Gastrocnemius medialis (tissue), 4 donors: Measurements from ENCODE around the gene TTLL5. TPM values are rescaled to one million over a fixed set of nuclear protein-coding genes. Genes with fewer than 3 reads are reported as not detected.
A peak's percentile ranks its signal among the peaks of the same experiment; 100 is the strongest.

Experiments used
- ATAC-seq, 2 donors: fragments of 150-250 bp; one replicate each; pipeline ENCODE4 v1.9.1; 2016
- DNase-seq, 2 donors: peaks; one replicate each; pipeline ENCODE4 v3.0.0-alpha.2; 2019
- H3K27ac ChIP-seq, 4 donors: fragments of 200-600 bp; sonication (generic); 1 replicate in 1 of 4; 2 replicates in 3 of 4; pipeline ENCODE4 v1.5.1; 2016 to 2018; ENCODE audit warnings: mild to moderate bottlenecking in 2 of 4, moderate library complexity in 1 of 4
- H3K27me3 ChIP-seq, 3 donors: fragments of 200-600 bp; sonication (generic) in 2 of 3; 1 replicate in 1 of 3; 2 replicates in 2 of 3; pipeline versions ENCODE4 v1.5.1 to v1.6.0; 2016 to 2019; ENCODE audit warnings: mild to moderate bottlenecking in 1 of 3, moderate library complexity in 1 of 3
- H3K36me3 ChIP-seq, 2 donors: fragments of 200-600 bp; sonication (generic) in 1 of 2; one replicate each; pipeline ENCODE4 v1.5.1; 2017 to 2018
- H3K4me1 ChIP-seq, 2 donors: fragments of 200-600 bp; sonication (generic) in 1 of 2; one replicate each; pipeline ENCODE4 v1.5.1; 2016 to 2017; ENCODE audit warnings: mild to moderate bottlenecking in 2 of 2
- H3K4me3 ChIP-seq, 4 donors: fragments of 200-600 bp; sonication (generic) in 3 of 4; 1 replicate in 1 of 4; 2 replicates in 3 of 4; pipeline ENCODE4 v1.5.1; 2016 to 2019; ENCODE audit warnings: mild to moderate bottlenecking in 2 of 4
- H3K9me3 ChIP-seq, 3 donors: fragments of 200-600 bp; sonication (generic) in 2 of 3; 1 replicate in 1 of 3; 2 replicates in 2 of 3; pipeline ENCODE4 v1.5.1; 2016 to 2019
- POLR2A ChIP-seq, 2 donors: fragments of 450-650 bp; IDR thresholded peaks; one replicate each; pipeline ENCODE4 v1.6.1; 2017; ENCODE audit warnings: antibody characterized with exemption in 2 of 2, mild to moderate bottlenecking in 2 of 2, moderate library complexity in 2 of 2
- in situ Hi-C, 4 donors: fragments of 200-750 bp; cut with MboI; loops; one replicate each; pipeline versions ENCODE4 v1.15.0 to v1.8.0; 2017; ENCODE audit warnings: low sequenced_read_pairs in 4 of 4
- intact Hi-C: fragments of 100-400 bp; cut with DNase I; formaldehyde crosslinking; loops from one replicate; pipeline ENCODE4 v1.15.1; 2023; ENCODE audit warnings: low total_unique reads
- total RNA-seq, 4 donors: library from RNA; depleted of rRNA; stranded (reverse); fragments of >200 nt; gene quantifications; one replicate each; pipeline versions ENCODE4 v1.1.0 to v1.2.3, GENCODE V29; 2016
- TF ChIP-seq, protein P1 (sequence below), 5 experiments: fragments of 450-650 bp in 3 of 5; fragments of 200-600 bp in 2 of 5; sonication (generic) in 2 of 5; IDR thresholded peaks in 4 of 5; conservative IDR thresholded peaks in 1 of 5; 1 replicate in 4 of 5; 2 replicates in 1 of 5; pipeline ENCODE4 v1.5.1; 2016 to 2019; ENCODE audit warnings: antibody characterized with exemption in 5 of 5, mild to moderate bottlenecking in 3 of 5, moderate library complexity in 3 of 5

The TTLL5 gene
- total RNA-seq, 4 donors from 2014 or later, result 9.1 to 36.0 (median 16.4) TPM

DNA sequence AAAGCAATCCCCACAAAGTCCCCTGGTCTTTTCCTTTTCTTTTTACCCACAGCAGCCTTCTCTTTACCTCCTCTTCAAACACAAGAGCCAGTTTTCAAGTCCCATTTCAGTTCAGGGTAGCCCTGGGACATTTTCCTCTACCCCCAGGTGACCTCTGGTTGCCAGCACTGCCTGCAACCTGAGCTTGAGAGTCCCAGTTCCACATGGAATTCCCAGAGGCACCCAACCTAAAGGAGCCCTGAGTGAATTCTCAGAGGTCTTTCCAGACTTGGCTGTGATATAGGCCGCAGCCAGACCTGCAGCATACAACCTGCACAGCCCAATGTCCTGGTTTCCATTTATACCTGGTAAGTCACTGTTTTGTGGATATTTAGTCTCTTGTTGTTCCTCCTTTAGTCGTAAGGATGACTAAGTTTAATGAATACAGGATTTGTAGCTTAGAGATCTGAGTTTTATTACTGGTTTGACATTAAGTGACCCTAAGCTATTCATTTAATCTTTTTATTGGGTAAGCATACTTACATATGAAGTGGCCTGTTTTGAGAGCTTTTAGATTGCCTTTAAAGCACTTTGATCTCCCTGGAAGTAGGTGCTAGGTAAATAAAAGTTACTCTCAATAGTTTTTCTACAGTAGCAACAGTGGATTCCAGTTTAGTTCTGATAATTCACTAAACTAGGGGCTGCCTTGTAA lies 160.9 kb downstream of the TTLL5 start:
- TF ChIP-seq, protein P1, sequence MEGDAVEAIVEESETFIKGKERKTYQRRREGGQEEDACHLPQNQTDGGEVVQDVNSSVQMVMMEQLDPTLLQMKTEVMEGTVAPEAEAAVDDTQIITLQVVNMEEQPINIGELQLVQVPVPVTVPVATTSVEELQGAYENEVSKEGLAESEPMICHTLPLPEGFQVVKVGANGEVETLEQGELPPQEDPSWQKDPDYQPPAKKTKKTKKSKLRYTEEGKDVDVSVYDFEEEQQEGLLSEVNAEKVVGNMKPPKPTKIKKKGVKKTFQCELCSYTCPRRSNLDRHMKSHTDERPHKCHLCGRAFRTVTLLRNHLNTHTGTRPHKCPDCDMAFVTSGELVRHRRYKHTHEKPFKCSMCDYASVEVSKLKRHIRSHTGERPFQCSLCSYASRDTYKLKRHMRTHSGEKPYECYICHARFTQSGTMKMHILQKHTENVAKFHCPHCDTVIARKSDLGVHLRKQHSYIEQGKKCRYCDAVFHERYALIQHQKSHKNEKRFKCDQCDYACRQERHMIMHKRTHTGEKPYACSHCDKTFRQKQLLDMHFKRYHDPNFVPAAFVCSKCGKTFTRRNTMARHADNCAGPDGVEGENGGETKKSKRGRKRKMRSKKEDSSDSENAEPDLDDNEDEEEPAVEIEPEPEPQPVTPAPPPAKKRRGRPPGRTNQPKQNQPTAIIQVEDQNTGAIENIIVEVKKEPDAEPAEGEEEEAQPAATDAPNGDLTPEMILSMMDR (IDR thresholded peaks at IDR 0.05 in 4 of 5, conservative IDR thresholded peaks at IDR 0.05 in 1 of 5), result no peak
- TF ChIP-seq POLR2A (IDR thresholded peaks at IDR 0.05), result no peak
- peak in 1 of 2 donors; percentile 50 for ATAC-seq
- no peaks in the 10 kb centered on the region for H3K36me3 ChIP-seq
- no peaks in the 10 kb centered on the region for H3K27me3 ChIP-seq
- H3K4me1 ChIP-seq, result peaks cover 22 to 38% of the 10 kb centered on the region in 2 donors
- no peaks in the 10 kb centered on the region for H3K9me3 ChIP-seq
- no peak overlapping the region for H3K4me3 ChIP-seq
- intact Hi-C loops (no loop called here), in situ Hi-C loops (no loop called here)
- DNase-seq, result no peak
- H3K27ac ChIP-seq, result peak overlapping the region in 2 of 4 donors; percentile 38 to 45

DNA sequence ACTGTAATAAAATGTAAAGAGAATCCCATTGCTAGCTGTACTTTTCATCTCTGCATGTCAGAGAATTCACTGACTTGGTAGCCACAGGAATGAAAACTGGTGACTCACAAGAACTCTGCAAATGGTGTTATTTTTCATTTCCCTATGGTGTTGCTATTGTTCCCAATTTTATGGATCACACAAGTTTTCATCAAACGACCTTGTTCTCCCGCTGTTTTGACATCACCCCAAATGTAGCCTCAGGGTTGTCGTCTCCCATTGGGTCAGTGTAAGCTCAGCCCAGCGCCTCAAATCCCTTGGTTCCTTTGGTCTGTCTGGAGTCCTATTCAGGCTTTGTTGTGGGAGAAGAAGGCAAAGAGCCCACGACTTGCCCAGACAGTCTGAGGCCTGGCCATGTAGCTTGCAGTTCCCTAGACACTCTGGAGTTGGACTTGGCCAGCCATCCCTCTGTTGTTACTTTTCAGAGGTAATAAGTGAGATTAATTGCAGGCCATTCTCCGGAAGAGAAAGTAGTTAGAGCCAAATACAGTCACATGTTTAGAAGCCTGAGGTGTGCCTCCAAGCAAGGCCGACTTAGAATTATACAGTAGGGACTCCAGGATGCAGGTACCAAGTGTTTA lies 161.6 kb downstream of the TTLL5 start:
- Histone ChIP-seq H3K27me3 (no peaks in the 10 kb centered on the region), H3K9me3 (no peaks in the 10 kb centered on the region), H3K27ac (peak overlapping the region in 2 of 4 donors; percentile 4 to 30), H3K4me1 (peaks cover 22 to 38% of the 10 kb centered on the region in 2 donors), H3K4me3 (no peak overlapping the region), H3K36me3 (no peaks in the 10 kb centered on the region)
- TF ChIP-seq, protein P1 (IDR thresholded peaks at IDR 0.05 in 4 of 5, conservative IDR thresholded peaks at IDR 0.05 in 1 of 5), result no peak
- TF ChIP-seq POLR2A (IDR thresholded peaks at IDR 0.05), result no peak
- in situ Hi-C loops (no loop called here), intact Hi-C loops (no loop called here)
- DNase-seq, result no peak
- ATAC-seq, result no peak

DNA sequence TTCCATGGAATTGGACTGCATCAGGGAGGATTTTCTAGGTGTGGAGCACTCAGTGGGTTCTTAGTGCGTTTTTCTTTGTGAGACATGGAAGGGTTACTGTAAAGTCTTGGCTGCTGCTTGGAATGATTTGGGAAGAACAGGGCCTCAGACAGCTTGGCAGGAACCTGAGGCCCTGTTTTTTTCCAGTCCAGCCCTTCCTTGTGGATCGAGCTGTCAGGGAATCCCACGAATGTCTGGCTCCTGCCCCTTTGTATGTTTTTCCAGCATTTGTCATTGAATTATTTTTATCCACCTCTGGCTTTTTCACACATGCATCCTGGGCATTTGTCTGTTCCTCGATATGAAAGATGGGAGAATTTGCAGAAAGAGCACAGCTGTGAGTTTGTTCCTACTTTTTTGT lies 162.3 kb downstream of the TTLL5 start:
- DNase-seq (no peak), ATAC-seq (no peak)
- no peak for TF ChIP-seq POLR2A (IDR thresholded peaks at IDR 0.05)
- TF ChIP-seq, protein P1 (IDR thresholded peaks at IDR 0.05 in 4 of 5, conservative IDR thresholded peaks at IDR 0.05 in 1 of 5), result no peak
- H3K4me1 ChIP-seq, result peaks cover 22 to 38% of the 10 kb centered on the region in 2 donors
- H3K27ac ChIP-seq, result peak overlapping the region in 2 of 4 donors; percentile 4 to 30
- no peak overlapping the region for H3K4me3 ChIP-seq
- H3K27me3 ChIP-seq, result no peaks in the 10 kb centered on the region
- in situ Hi-C loops (no loop called here), intact Hi-C loops (no loop called here)
- H3K9me3 ChIP-seq, result no peaks in the 10 kb centered on the region
- H3K36me3 ChIP-seq, result no peaks in the 10 kb centered on the region

DNA sequence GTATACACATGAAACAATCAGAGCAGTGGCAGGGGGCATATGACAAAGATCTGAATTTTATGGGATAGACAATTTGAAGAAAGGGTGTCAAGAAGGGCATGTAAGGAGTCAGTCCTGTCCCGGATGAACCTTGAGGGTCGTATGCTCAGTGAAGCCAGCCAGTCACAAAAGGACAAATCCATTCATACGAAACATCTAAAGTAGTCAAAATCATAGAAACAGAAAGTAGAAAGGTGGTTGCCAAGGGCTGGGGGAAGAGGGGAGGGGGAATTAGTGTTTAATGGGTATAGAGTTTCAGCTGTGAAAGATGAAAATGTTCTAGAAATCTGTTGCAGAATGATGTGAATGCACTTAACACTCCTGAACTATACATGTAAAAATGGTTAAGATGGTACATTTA lies 163.3 kb downstream of the TTLL5 start:
- ATAC-seq (no peak), DNase-seq (no peak)
- H3K36me3 ChIP-seq, result no peaks in the 10 kb centered on the region
- no peaks in the 10 kb centered on the region for H3K9me3 ChIP-seq
- in situ Hi-C loops, result no loop called here
- TF ChIP-seq POLR2A (IDR thresholded peaks at IDR 0.05), result no peak
- TF ChIP-seq, protein P1 (IDR thresholded peaks at IDR 0.05 in 4 of 5, conservative IDR thresholded peaks at IDR 0.05 in 1 of 5), result no peak
- no peak overlapping the region for H3K27ac ChIP-seq
- peaks cover 22 to 38% of the 10 kb centered on the region in 2 donors for H3K4me1 ChIP-seq
- intact Hi-C loops, result no loop called here
- no peak overlapping the region for H3K4me3 ChIP-seq
- no peaks in the 10 kb centered on the region for H3K27me3 ChIP-seq
